Hematopoietic multipotent progenitor cell treated with erythropoietin and hydrocortisone succinate and interleukin-3 and kit ligand, for 4 days (in vitro differentiated cells): ENCODE results near the gene MRNIP.
"Not testable (repeated sequence)": the region's sequence is repeated elsewhere in the genome, so short reads cannot be mapped to it uniquely, and the experiment has no call there.

Source experiments
- DNase-seq: peaks from one replicate; pipeline ENCODE4 v3.0.0-alpha.2; 2015

MRNIP gene

GRCh38 chr5:179837076-179838011 is 21.3 kb downstream of the MRNIP start:
- no peak for DNase-seq

- DNase-seq, result no peak
These were observed 22.2 kb downstream of the MRNIP start for GRCh38 chr5:179836225-179837019.

GRCh38 chr5:179834871-179835270 is 23.7 kb downstream of the MRNIP start:
- not testable (repeated sequence) for DNase-seq

- DNase-seq, result no peak
These were observed 24.5 kb downstream of the MRNIP start for GRCh38 chr5:179834120-179834519.

GRCh38 chr5:179833709-179834070 is 24.9 kb downstream of the MRNIP start:
- no peak for DNase-seq

- DNase-seq, result no peak
These were observed 25.4 kb downstream of the MRNIP start for GRCh38 chr5:179833056-179833708.

GRCh38 chr5:179832039-179832745 is 26.4 kb downstream of the MRNIP start:
- DNase-seq, result no peak

GRCh38 chr5:179830818-179831468 is 27.7 kb downstream of the MRNIP start:
- DNase-seq, result no peak

- no peak for DNase-seq
These were observed 28.7 kb downstream of the MRNIP start for GRCh38 chr5:179829732-179830435.

- DNase-seq, result no peak
These were observed 29.7 kb downstream of the MRNIP start for GRCh38 chr5:179828756-179829421.

- peak; percentile 78 for DNase-seq
These were observed 30.9 kb downstream of the MRNIP start for GRCh38 chr5:179827680-179828079.

GRCh38 chr5:179825655-179826182 is 32.9 kb downstream of the MRNIP start:
- DNase-seq, result no peak

GRCh38 chr5:179824745-179825112 is 33.9 kb downstream of the MRNIP start:
- DNase-seq, result no peak

GRCh38 chr5:179823937-179824744 is 34.5 kb downstream of the MRNIP start:
- no peak for DNase-seq

- no peak for DNase-seq
These were observed 36.1 kb downstream of the MRNIP start for GRCh38 chr5:179822444-179822990.

- no peak for DNase-seq
These were observed 36.6 kb downstream of the MRNIP start for GRCh38 chr5:179822059-179822432.

- peak; percentile 98 for DNase-seq
These were observed 37.1 kb downstream of the MRNIP start for GRCh38 chr5:179821298-179822058.

- DNase-seq, result peak; percentile 88
These were observed 37.9 kb downstream of the MRNIP start, which contains the start of gene SQSTM1 for GRCh38 chr5:179820483-179821297. Gene SQSTM1 (plus strand): TSS chr5:179820905. CDS start chr5:179820937, 32 bp downstream.
